Natural killer cell (primary cell): ENCODE measurements around the gene MAD1L1. TPM values are rescaled to one million over a fixed set of nuclear protein-coding genes. Genes with fewer than 3 reads are reported as not detected.

ENCODE experiments used
- ATAC-seq, 3 donors: fragments of 150-1000 bp in 2 of 3; fragments of 200-7000 bp in 1 of 3; cut with Tn5 transposase; 1 replicate in 1 of 3; 2 replicates in 2 of 3; pipeline ENCODE4 v1.10.0; 2021; ENCODE audit warnings: mild to moderate bottlenecking in 2 of 3, moderate library complexity in 2 of 3
- DNase-seq, 2 donors: peaks; one replicate each; pipeline versions ENCODE4 v3.0.0 to v3.0.0-alpha.2; 2013 to 2021; ENCODE audit warnings: mixed read lengths in 1 of 2
- H3K27ac ChIP-seq: one replicate; pipeline ENCODE4 v1.5.1; 2013; ENCODE audit warnings: mild to moderate bottlenecking, low read length
- H3K27me3 ChIP-seq: one replicate; pipeline ENCODE4 v1.6.1; 2013; ENCODE audit warnings: low read length; ENCODE audit not compliant: control insufficient read depth, insufficient read depth
- H3K36me3 ChIP-seq: one replicate; pipeline ENCODE4 v1.6.1; 2013; ENCODE audit warnings: low read length; ENCODE audit not compliant: control insufficient read depth, insufficient read depth
- H3K4me1 ChIP-seq: one replicate; pipeline ENCODE4 v1.6.1; 2013; ENCODE audit warnings: low read length; ENCODE audit not compliant: control insufficient read depth, insufficient read depth
- H3K4me3 ChIP-seq: one replicate; pipeline ENCODE4 v1.5.1; 2013; ENCODE audit warnings: low read length
- H3K9me3 ChIP-seq: one replicate; pipeline ENCODE4 v1.6.1; 2013; ENCODE audit warnings: low read length; ENCODE audit not compliant: control insufficient read depth, insufficient read depth
- H3K27ac Mint-ChIP-seq, 2 donors: one replicate each; pipeline ENCODE4 v1.8.0; 2022; ENCODE audit warnings: mild to moderate bottlenecking in 2 of 2, mixed read lengths in 2 of 2, moderate library complexity in 1 of 2
- H3K27me3 Mint-ChIP-seq, 2 donors: one replicate each; pipeline ENCODE4 v1.8.0; 2022; ENCODE audit warnings: low read depth in 2 of 2, mixed read lengths in 2 of 2
- H3K36me3 Mint-ChIP-seq: one replicate; pipeline ENCODE4 v1.8.0; 2022; ENCODE audit warnings: mixed read lengths
- H3K4me1 Mint-ChIP-seq, 2 donors: one replicate each; pipeline ENCODE4 v1.8.0; 2022; ENCODE audit warnings: mixed read lengths in 2 of 2
- H3K4me3 Mint-ChIP-seq: one replicate; pipeline ENCODE4 v1.8.0; 2022; ENCODE audit warnings: mild to moderate bottlenecking, moderate library complexity, mixed read lengths
- H3K9me3 Mint-ChIP-seq, 2 donors: one replicate each; pipeline ENCODE4 v1.8.0; 2022; ENCODE audit warnings: mixed read lengths in 2 of 2
- WGBS: methylation state at CpG from one replicate; pipeline ENCODE4 v1.1.7; 2013; ENCODE audit warnings: missing lambda C conversion rate; ENCODE audit not compliant: insufficient coverage; 5-methylcytosine and 5-hydroxymethylcytosine counted together
- intact Hi-C: fragments of 100-400 bp; cut with micrococcal nuclease; formaldehyde crosslinking; loops from one replicate; pipeline ENCODE4 v1.14.2; 2022
- total RNA-seq, 4 donors: library from RNA; stranded (reverse); fragments of 120-200 nt in 1 of 4; gene quantifications; one replicate each; pipeline versions ENCODE4 v1.2.3 to v1.2.4, GENCODE V29; 2013 to 2022
- TF ChIP-seq, protein P1 (sequence below): fragments of 200-600 bp; IDR thresholded peaks from one replicate; pipeline ENCODE4 v1.8.0; 2022; ENCODE audit warnings: antibody characterized with exemption

MAD1L1 gene
- total RNA-seq, 3 donors from 2014 or later (not counting 1 experiment from before 2014, with no cell fraction given): 53.6 to 81.2 (median 77.4) TPM

DNA sequence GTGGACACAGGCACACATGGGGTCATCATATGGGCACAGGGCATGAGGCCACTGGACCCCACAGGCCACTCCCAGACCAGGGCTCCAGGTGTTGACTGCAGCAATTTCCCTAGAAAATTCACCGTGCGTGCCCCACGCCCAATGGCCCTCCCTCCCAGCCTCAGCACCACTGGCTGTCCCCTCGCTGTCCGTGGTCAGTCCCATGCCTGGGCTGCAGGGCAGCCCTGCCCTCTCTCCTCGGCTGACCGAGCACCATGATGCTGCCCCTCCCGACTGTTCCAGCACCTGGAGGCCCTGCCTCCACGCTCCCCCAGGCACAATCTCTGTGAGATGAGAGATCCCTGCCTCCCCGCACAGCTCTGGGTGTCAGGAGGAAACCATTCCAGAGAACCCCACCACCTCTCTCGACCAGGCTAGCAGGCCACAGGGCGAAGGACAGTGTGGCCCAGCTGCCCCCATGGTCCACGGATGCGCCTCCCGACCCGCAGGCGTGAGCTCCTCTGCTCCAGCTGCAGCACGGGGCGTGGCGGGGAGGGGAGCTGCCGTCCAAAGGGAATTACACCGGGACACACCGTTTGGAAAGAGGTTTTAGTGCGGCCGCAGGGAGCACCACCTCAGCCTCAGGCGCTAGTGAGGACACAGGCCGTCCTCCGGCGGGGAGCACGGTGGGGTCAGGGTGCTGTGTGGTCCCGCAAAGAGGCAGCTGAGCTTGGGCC lies 21.8 kb upstream of the MAD1L1 start:
- WGBS: 96% methylated on average over 31 of the region's 31 CpGs
- Histone ChIP-seq H3K27ac (no peak overlapping the region), H3K27me3 (no peaks in the 10 kb centered on the region), H3K36me3 (no peaks in the 10 kb centered on the region), H3K4me3 (no peak overlapping the region), H3K4me1 (peaks cover 46% of the 10 kb centered on the region), H3K9me3 (no peaks in the 10 kb centered on the region)
- H3K27me3 Mint-ChIP-seq: no peaks in the 10 kb centered on the region
- H3K4me1 Mint-ChIP-seq: peaks cover 8 to 24% of the 10 kb centered on the region in 2 donors
- ATAC-seq (no peak), DNase-seq (no peak)
- TF ChIP-seq, protein P1, sequence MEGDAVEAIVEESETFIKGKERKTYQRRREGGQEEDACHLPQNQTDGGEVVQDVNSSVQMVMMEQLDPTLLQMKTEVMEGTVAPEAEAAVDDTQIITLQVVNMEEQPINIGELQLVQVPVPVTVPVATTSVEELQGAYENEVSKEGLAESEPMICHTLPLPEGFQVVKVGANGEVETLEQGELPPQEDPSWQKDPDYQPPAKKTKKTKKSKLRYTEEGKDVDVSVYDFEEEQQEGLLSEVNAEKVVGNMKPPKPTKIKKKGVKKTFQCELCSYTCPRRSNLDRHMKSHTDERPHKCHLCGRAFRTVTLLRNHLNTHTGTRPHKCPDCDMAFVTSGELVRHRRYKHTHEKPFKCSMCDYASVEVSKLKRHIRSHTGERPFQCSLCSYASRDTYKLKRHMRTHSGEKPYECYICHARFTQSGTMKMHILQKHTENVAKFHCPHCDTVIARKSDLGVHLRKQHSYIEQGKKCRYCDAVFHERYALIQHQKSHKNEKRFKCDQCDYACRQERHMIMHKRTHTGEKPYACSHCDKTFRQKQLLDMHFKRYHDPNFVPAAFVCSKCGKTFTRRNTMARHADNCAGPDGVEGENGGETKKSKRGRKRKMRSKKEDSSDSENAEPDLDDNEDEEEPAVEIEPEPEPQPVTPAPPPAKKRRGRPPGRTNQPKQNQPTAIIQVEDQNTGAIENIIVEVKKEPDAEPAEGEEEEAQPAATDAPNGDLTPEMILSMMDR: no peak
- H3K27ac Mint-ChIP-seq: no peak overlapping the region
- intact Hi-C loops: no loop called here
- no peaks in the 10 kb centered on the region for H3K9me3 Mint-ChIP-seq
- H3K36me3 Mint-ChIP-seq: no peaks in the 10 kb centered on the region
- H3K4me3 Mint-ChIP-seq: no peak overlapping the region

DNA sequence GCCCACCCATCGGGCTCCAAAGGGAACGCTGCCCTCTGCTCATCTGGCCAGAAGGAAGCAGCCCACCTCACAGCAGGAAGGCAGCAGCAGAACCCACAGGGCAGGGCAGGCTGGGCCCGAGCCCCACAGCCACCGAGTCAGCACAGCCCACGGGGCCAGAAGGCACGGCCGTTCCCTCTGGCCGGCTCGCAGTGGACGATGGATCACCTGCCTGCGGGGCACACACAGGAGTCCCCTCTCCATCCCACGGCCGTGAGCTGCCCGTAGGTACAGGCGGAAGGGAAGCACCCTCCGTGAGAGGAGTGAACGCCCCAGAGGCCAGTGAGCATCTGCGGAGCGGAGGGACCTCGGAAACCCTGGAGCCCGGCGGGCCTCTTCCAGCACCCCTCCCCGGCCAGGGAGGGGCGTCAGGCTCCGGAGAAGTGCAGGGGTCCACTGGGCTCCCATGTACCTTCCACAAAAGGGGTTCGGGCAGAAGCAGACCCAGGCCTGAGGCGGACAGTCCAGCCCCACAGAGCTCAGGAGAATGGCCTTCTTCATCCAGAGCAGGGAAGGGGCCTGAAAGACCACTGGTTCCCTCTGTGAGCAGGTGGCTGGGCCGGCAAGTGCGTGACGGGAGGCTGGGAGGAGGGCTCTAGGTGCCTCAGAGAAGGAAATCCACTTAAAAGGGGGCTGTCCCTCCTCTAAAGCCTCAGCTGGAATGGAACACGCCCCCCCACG lies 20.9 kb upstream of the MAD1L1 start:
- Histone ChIP-seq H3K27me3 (no peaks in the 10 kb centered on the region), H3K9me3 (no peaks in the 10 kb centered on the region), H3K36me3 (no peaks in the 10 kb centered on the region), H3K4me1 (peaks cover 46% of the 10 kb centered on the region), H3K4me3 (no peak overlapping the region), H3K27ac (no peak overlapping the region)
- 96% methylated on average over 32 of the region's 32 CpGs for WGBS
- Mint-ChIP-seq H3K4me3 (no peak overlapping the region), H3K4me1 (peaks cover 7 to 24% of the 10 kb centered on the region in 2 donors), H3K9me3 (no peaks in the 10 kb centered on the region), H3K36me3 (no peaks in the 10 kb centered on the region), H3K27ac (no peak overlapping the region), H3K27me3 (no peaks in the 10 kb centered on the region)
- DNase-seq (no peak), ATAC-seq (no peak)
- intact Hi-C loops: no loop called here
- TF ChIP-seq, protein P1: no peak

DNA sequence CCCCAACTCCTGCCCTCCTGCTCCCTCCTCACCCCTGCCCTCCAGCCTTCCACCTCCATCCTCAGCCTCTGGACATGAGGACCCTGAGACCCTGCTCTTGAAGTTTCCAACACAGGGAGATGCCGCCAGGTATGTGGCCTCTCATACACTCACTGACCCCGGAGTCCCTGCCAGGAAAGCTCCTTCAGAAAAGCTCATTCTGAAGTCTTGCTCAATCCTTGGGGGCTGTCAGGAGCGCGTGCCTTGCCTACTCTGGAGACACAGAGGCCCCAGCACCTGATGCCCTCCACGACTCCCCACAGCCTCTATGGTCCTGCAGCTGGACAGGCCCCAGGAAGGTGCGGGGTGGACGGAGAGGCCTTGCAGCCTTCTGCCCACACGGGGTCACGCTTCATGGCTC lies 20.3 kb upstream of the MAD1L1 start:
- intact Hi-C loops: no loop called here
- ATAC-seq (no peak), DNase-seq (no peak)
- H3K4me1 Mint-ChIP-seq: peaks cover 12 to 24% of the 10 kb centered on the region in 2 donors
- TF ChIP-seq, protein P1: no peak
- Histone ChIP-seq H3K4me1 (peaks cover 48% of the 10 kb centered on the region), H3K9me3 (no peaks in the 10 kb centered on the region), H3K4me3 (no peak overlapping the region), H3K27ac (no peak overlapping the region), H3K27me3 (no peaks in the 10 kb centered on the region), H3K36me3 (no peaks in the 10 kb centered on the region)
- no peak overlapping the region for H3K4me3 Mint-ChIP-seq
- H3K9me3 Mint-ChIP-seq: no peaks in the 10 kb centered on the region
- H3K27ac Mint-ChIP-seq: peak overlapping the region in 1 of 2 donors; percentile 73
- H3K36me3 Mint-ChIP-seq: no peaks in the 10 kb centered on the region
- H3K27me3 Mint-ChIP-seq: no peaks in the 10 kb centered on the region
- WGBS: 95% methylated on average over 9 of the region's 9 CpGs
